Endothelial cell of umbilical vein (primary cell): ENCODE data around the gene DYRK1A. TPM values are rescaled to one million over a fixed set of nuclear protein-coding genes. Genes with fewer than 3 reads are reported as not detected.

Experiments
- BruUV-seq: library from RNA; stranded (reverse); fragments of 400-500 nt; replicated peaks from 2 replicates; lab custom pipeline; 2021; lab: Mats Ljungman, UMichigan
- CTCF ChIA-PET: fragments of 300-600, 350-600 bp; sonication (Branson Sonifier 250); formaldehyde crosslinking; loops from one replicate; lab custom pipeline; 2021; ENCODE audit warnings: antibody characterized with exemption, inconsistent platforms; lab: Charles Lee
- POLR2A ChIA-PET: fragments of 300-600, 350-600 bp; sonication (Branson Sonifier 250); formaldehyde crosslinking; loops from one replicate; lab custom pipeline; 2021; ENCODE audit warnings: antibody characterized with exemption, inconsistent platforms; lab: Charles Lee
- DNase-seq: peaks from one replicate; pipeline ENCODE4 v3.0.0-alpha.2; 2011; ENCODE audit warnings: low read depth, low spot score
- FAIRE-seq: peaks from 2 replicates; lab custom pipeline; 2011; peaks lifted over from hg19 to GRCh38; lab: Jason Lieb, UNC
- H2AFZ ChIP-seq: 2 replicates; pipeline ENCODE4 v1.6.0; 2012; ENCODE audit warnings: low read depth, low read length, control low read depth, inconsistent platforms
- H3K27ac ChIP-seq: 2 replicates; pipeline ENCODE4 v1.5.1; 2011; ENCODE audit warnings: low read depth, mild to moderate bottlenecking, control low read depth, low read length, moderate library complexity; ENCODE audit not compliant: insufficient read depth
- H3K27me3 ChIP-seq, 2 experiments: 2 replicates each; pipeline versions ENCODE4 v1.6.0 to v1.6.1; 2011; ENCODE audit warnings: low read length in 2 of 2, mixed read lengths in 1 of 2; ENCODE audit not compliant: control insufficient read depth in 2 of 2, insufficient read depth in 2 of 2
- H3K36me3 ChIP-seq, 2 experiments: 2 replicates in 1 of 2; 3 replicates in 1 of 2; pipeline ENCODE4 v1.5.1; 2011; ENCODE audit warnings: low read length in 2 of 2, mild to moderate bottlenecking in 1 of 2, moderate library complexity in 1 of 2; ENCODE audit not compliant: control insufficient read depth in 2 of 2, insufficient read depth in 2 of 2; ENCODE audit errors: extremely low read depth in 1 of 2
- H3K4me1 ChIP-seq: 3 replicates; pipeline ENCODE4 v1.5.1; 2011; ENCODE audit warnings: mild to moderate bottlenecking, low read length; ENCODE audit not compliant: control insufficient read depth, insufficient read depth; ENCODE audit errors: extremely low read depth
- H3K4me2 ChIP-seq: 2 replicates; pipeline ENCODE4 v1.6.1; 2011; ENCODE audit warnings: low read length, control low read depth, mixed read lengths; ENCODE audit not compliant: insufficient read depth
- H3K4me3 ChIP-seq, 3 experiments: fragments of 200-600 bp in 1 of 3; sonication (generic), shearing (Covaris generic) in 1 of 3; replicated peaks in 1 of 3; 2 replicates each; pipeline ENCODE4 v1.5.1; 2011 to 2016; ENCODE audit warnings: control low read depth in 3 of 3, low read length in 3 of 3, mild to moderate bottlenecking in 2 of 3, inconsistent platforms in 1 of 3, low read depth in 1 of 3, moderate library complexity in 1 of 3; ENCODE audit not compliant: insufficient read depth in 1 of 3
- H3K79me2 ChIP-seq: 2 replicates; pipeline ENCODE4 v1.6.0; 2012; ENCODE audit warnings: low read length, inconsistent platforms; ENCODE audit not compliant: control insufficient read depth, insufficient read depth
- H3K9ac ChIP-seq: replicated peaks from 2 replicates; pipeline ENCODE3; 2011; ENCODE audit warnings: low read length, control low read depth; ENCODE audit not compliant: insufficient read depth; ENCODE audit errors: extremely low read depth
- H3K9me1 ChIP-seq: replicated peaks from 3 replicates; pipeline ENCODE4 v1.6.0; 2011; ENCODE audit warnings: mild to moderate bottlenecking, low read length; ENCODE audit not compliant: control insufficient read depth, insufficient read depth; ENCODE audit errors: extremely low read depth
- H3K9me3 ChIP-seq: replicated peaks from 2 replicates; pipeline ENCODE4 v1.5.1; 2012; ENCODE audit warnings: low read length, inconsistent platforms; ENCODE audit not compliant: control insufficient read depth, insufficient read depth
- H4K20me1 ChIP-seq: replicated peaks from 2 replicates; pipeline ENCODE3; 2011; ENCODE audit warnings: mild to moderate bottlenecking, low read length; ENCODE audit not compliant: control insufficient read depth, insufficient read depth; ENCODE audit errors: extremely low read depth
- EZH2 ChIP-seq: IDR thresholded peaks from 2 replicates; pipeline ENCODE4 v1.6.1; 2012; ENCODE audit warnings: borderline replicate concordance, low read depth, mild to moderate bottlenecking, moderate library complexity, low read length, inconsistent platforms; ENCODE audit not compliant: severe bottlenecking
- FOS ChIP-seq: IDR thresholded peaks from 2 replicates; pipeline ENCODE4 v1.6.1; 2011; ENCODE audit warnings: mild to moderate bottlenecking, low read length, moderate library complexity, borderline replicate concordance; ENCODE audit not compliant: insufficient read depth
- GATA2 ChIP-seq: IDR thresholded peaks from 2 replicates; pipeline ENCODE4 v1.7.0; 2011; ENCODE audit warnings: low read depth, mild to moderate bottlenecking, moderate library complexity, mixed read lengths, low read length; ENCODE audit not compliant: insufficient read length, insufficient read depth
- JUN ChIP-seq: IDR thresholded peaks from 2 replicates; pipeline ENCODE4 v1.6.1; 2011; ENCODE audit warnings: borderline replicate concordance, low read depth; ENCODE audit not compliant: insufficient read length, insufficient read depth
- MYC ChIP-seq: IDR thresholded peaks from one replicate; pipeline ENCODE4 v1.6.1; 2011; ENCODE audit warnings: mild to moderate bottlenecking, low read depth, low read length
- POLR2A ChIP-seq: IDR thresholded peaks from 2 replicates; pipeline ENCODE4 v1.6.1; 2012; ENCODE audit warnings: low read depth, mild to moderate bottlenecking, control low read depth, low read length
- POLR2AphosphoS5 ChIP-seq: IDR thresholded peaks from 2 replicates; pipeline ENCODE4 v1.6.1; 2012; ENCODE audit warnings: low read depth, mild to moderate bottlenecking, control low read depth, low read length, moderate library complexity; ENCODE audit not compliant: insufficient read depth
- dilution Hi-C: fragments of 300-500 bp; cut with MboI; formaldehyde crosslinking; loops from one replicate; pipeline ENCODE4 v1.15.0; 2019; ENCODE audit warnings: low sequenced_read_pairs; ENCODE audit not compliant: extremely low pct_ligation_motif_present
- intact Hi-C: fragments of 100-400 bp; cut with micrococcal nuclease; formaldehyde crosslinking; loops from one replicate; pipeline ENCODE4 v1.10.0; 2022
- polyA plus RNA-seq, 4 experiments: library from polyadenylated mRNA; depleted of rRNA in 3 of 4; stranded (reverse) in 3 of 4; unstranded in 1 of 4; fragments of >200 nt; gene quantifications; 2 replicates each; pipeline versions ENCODE4 v1.2.1 to v1.2.3, GENCODE V29; 2011 to 2012; ENCODE audit warnings: missing spikeins in 1 of 4
- total RNA-seq: library from RNA; stranded (reverse); gene quantifications from 2 replicates; pipeline ENCODE4 v1.2.3, GENCODE V29; 2021
- TF ChIP-seq, protein P1 (sequence below): IDR thresholded peaks from 2 replicates; pipeline ENCODE4 v1.6.1; 2011; ENCODE audit not compliant: insufficient read depth, insufficient read length
- TF ChIP-seq, protein P2 (sequence below), 2 donors: IDR thresholded peaks; 1 replicate in 1 of 2; 2 replicates in 1 of 2; pipeline ENCODE4 v1.5.1; 2011; ENCODE audit warnings: low read length in 2 of 2, mild to moderate bottlenecking in 2 of 2, moderate library complexity in 2 of 2, control low read depth in 1 of 2, inconsistent platforms in 1 of 2, low read depth in 1 of 2; ENCODE audit not compliant: insufficient read depth in 1 of 2; ENCODE audit errors: extremely low read depth in 1 of 2

Gene DYRK1A
- total and polyA plus RNA-seq, 2 donors (not counting 3 experiments of a cell fraction or from before 2014, with no cell fraction given): 51.8 to 53.7 TPM

DNA sequence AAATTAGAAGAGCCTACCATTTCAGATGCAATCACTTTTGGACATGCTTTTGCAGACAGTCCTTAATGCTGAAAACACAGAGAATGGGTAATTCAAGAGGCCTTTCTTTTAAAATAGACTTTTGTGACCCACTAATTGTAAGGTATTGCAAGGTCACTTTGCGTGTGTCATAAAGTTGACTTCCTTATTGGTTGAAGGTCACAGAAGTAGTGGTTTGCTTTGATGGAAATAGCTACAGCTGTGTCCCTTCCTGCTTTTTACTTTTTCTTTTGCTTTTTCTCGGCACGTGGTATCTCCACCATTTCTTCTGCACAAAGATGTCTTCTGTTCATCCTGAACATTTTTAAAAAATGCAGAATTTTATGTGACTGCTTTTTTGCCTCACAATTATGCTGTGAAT lies 146.8 kb downstream of the DYRK1A start:
- H3K4me1 ChIP-seq: no peaks in the 10 kb centered on the region
- ChIA-PET CTCF (no interaction called here), POLR2A (no interaction called here)
- no peak for DNase-seq
- no peak overlapping the region for H3K4me3 ChIP-seq
- H4K20me1 ChIP-seq: no peaks in the 10 kb centered on the region
- dilution Hi-C loops: no loop called here
- TF ChIP-seq POLR2A: no peak
- no peak for TF ChIP-seq MYC
- H3K36me3 ChIP-seq: peaks cover 29 to 30% of the 10 kb centered on the region in 2 experiments
- H2AFZ ChIP-seq: no peak overlapping the region
- FAIRE-seq: peak; percentile 61
- intact Hi-C loops: no loop called here
- peaks cover 4% of the 10 kb centered on the region for H3K79me2 ChIP-seq
- no peak overlapping the region for H3K4me2 ChIP-seq
- H3K9ac ChIP-seq: no peak overlapping the region
- no TSS peak for BruUV-seq
- no peak overlapping the region for H3K27ac ChIP-seq
- H3K9me1 ChIP-seq: no peaks in the 10 kb centered on the region
- H3K27me3 ChIP-seq: no peaks in the 10 kb centered on the region
- H3K9me3 ChIP-seq: no peaks in the 10 kb centered on the region

DNA sequence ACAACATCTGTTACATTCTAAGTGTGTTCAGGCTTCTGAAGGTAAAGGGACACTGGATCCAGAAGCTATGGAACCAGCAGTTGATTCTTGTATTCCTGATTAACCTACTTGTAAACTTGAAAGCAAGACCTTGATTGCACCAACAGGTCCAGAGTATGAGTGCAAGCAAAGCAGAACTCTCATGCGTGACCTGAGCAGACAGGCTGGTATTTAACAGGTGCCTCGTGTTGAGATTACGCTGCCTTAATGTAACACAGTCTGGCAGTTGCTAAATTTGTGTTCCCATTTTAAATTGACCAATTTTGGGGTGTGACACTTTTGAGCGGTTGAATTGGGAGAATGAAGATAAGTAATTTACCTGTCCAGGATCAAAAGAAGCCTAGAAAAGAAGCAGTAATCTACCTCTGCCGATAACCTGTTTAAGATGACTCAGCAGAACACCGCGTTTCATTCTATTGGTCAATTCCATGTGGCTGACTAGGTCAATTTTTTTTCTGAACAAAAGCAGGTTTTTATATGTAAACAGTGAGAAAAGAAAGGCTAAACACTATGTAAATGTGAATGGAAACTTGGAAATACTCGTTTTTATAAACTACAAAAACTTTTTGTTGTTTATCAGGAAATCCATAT lies 147.6 kb downstream of the DYRK1A start:
- dilution Hi-C loops: no loop called here
- H3K4me2 ChIP-seq: no peak overlapping the region
- no peaks in the 10 kb centered on the region for H3K4me1 ChIP-seq
- TF ChIP-seq MYC: no peak
- TF ChIP-seq, protein P1, sequence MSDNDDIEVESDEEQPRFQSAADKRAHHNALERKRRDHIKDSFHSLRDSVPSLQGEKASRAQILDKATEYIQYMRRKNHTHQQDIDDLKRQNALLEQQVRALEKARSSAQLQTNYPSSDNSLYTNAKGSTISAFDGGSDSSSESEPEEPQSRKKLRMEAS: no peak
- no peak for TF ChIP-seq JUN
- TF ChIP-seq, protein P2, sequence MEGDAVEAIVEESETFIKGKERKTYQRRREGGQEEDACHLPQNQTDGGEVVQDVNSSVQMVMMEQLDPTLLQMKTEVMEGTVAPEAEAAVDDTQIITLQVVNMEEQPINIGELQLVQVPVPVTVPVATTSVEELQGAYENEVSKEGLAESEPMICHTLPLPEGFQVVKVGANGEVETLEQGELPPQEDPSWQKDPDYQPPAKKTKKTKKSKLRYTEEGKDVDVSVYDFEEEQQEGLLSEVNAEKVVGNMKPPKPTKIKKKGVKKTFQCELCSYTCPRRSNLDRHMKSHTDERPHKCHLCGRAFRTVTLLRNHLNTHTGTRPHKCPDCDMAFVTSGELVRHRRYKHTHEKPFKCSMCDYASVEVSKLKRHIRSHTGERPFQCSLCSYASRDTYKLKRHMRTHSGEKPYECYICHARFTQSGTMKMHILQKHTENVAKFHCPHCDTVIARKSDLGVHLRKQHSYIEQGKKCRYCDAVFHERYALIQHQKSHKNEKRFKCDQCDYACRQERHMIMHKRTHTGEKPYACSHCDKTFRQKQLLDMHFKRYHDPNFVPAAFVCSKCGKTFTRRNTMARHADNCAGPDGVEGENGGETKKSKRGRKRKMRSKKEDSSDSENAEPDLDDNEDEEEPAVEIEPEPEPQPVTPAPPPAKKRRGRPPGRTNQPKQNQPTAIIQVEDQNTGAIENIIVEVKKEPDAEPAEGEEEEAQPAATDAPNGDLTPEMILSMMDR (IDR thresholded peaks at IDR 0.05; ENCODE audit: extremely low read depth in 1 of 2, insufficient read depth in 1 of 2, low read depth in 1 of 2, low read length in 2 of 2): no peak
- TF ChIP-seq FOS: no peak
- no peak for TF ChIP-seq GATA2
- no peak for TF ChIP-seq EZH2
- no peak for TF ChIP-seq POLR2AphosphoS5
- no peak overlapping the region for H2AFZ ChIP-seq
- H4K20me1 ChIP-seq: no peaks in the 10 kb centered on the region
- no peak for FAIRE-seq
- peaks cover 28 to 30% of the 10 kb centered on the region in 2 experiments for H3K36me3 ChIP-seq
- CTCF ChIA-PET: no interaction called here
- no peak overlapping the region for H3K27ac ChIP-seq
- BruUV-seq: no TSS peak
- H3K9me1 ChIP-seq: no peaks in the 10 kb centered on the region
- POLR2A ChIA-PET: no interaction called here
- no peaks in the 10 kb centered on the region for H3K9me3 ChIP-seq
- peaks cover 4% of the 10 kb centered on the region for H3K79me2 ChIP-seq
- no peaks in the 10 kb centered on the region for H3K27me3 ChIP-seq
- no peak for DNase-seq
- intact Hi-C loops: no loop called here
- no peak overlapping the region for H3K9ac ChIP-seq
- no peak overlapping the region for H3K4me3 ChIP-seq
